ENCODE data around the gene ZIM2.

Gene ZIM2

DNA sequence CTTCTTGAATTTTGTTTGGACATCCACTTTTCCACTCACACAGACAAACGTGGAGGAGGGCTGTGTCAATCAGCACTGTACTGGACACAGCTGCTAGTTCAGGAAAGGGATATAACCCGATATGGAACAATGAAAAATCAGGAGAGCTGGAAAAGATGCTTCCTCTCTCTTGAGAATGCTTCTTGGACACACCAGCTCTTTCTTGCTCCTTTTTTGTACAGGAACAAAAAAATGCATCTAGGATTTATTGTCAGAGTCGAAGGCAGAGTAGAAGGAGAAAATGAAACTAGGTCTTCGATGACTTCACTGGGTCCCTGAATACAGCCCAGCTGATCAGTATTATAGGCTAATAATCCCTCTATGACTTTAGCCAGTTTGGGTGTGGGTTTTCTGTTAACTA, 62.2 kb downstream of the ZIM2 start:
- no peak for DNase-seq

DNA sequence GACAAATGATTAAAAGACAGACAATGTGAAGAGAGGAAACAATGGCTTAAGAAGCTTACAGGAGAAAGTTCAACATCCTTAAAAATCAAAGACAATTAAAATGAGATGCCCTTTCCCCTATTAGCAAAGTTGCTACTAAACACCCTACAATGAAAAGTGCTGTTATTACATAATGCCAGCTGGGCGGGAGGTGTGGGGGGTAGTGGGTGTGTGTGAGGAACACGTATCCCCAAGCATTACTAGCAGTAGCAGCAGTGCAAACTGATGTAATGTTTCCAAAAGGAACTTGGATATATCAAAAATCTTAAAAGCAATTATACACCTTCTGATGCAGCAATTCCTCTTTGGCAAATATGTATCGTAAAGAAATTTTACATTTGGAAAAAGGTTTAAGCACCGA, 70.9 kb downstream of the ZIM2 start:
- no peak for DNase-seq

DNA sequence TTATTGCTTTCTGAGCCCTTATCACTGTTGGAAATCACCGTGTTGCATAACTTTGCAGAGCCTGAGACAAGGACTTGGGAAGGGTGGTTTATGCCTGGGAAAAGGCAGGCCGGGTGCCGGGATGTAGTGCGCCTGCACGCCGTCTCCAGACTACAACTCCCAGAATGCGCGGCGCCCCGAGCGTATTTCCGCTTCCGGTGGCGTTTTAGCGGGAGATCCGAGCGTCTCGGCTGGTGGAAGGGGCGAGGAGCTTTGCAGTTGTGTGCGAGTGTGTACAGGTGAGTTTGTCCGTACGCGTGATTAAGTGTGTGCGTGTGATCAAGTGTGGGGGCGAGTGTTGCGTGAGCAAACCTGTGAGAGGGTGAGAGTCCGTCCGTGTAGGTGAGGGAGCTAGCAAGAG, 75.4 kb downstream of the ZIM2 start:
- DNase-seq: no peak

DNA sequence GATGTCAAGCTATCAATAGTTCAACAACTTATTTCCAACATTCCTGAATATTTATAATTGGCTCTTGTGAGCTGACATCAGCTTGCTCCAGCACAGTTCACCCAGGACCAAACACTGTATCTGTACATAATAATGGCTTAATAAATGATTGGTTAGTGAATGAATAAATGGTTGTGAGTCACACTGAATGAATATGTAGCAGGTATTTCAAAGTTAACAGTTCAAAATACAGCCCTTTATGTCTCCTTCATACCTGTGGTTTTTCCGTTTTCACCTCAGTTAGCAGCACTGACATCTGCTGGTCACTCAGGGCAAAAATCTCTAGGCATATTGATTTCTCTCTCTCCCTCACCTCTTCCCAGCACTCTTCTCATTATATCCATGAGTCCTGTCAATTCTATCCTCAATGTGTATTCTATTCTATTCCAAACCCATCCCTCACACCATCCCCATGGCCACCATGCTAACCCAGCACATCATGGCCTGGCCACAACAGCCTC, 76.3 kb downstream of the ZIM2 start:
- no peak for DNase-seq

DNA sequence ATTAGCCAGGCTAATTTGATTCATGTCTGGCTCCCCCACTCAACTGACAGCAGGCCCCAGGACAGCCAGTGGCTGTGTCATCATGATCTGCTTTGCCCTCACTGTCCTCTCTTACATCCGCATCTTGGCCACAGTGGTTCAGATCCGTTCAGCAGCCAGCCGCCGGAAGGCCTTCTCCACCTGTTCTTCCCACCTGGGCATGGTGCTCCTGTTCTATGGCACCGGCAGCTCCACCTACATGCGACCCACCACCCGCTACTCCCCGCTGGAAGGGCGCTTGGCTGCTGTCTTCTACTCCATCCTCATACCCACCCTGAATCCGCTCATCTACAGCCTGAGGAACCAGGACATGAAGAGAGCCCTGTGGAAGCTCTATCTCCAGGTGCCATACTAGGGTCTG, 79.7 kb downstream of the ZIM2 start:
- DNase-seq: no peak

DNA sequence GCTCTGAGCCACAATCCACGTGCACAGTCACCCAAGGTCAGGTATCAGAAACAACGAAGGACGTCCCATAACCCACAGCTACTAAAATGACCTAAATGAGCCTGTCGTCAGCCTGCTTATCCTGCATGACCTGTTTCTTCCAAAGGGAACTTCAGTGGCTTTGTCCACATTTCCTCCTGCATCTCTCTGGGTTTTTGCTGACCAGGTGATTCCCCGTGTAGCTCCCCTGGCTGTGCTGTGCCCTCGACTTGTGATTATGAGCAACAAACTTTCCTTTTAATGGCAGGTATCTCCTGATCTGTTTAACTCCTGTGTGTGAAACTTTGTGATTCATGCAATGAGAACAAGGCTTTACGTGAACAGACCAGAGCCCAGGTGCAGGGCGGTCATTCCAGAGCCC, 81.0 kb downstream of the ZIM2 start:
- DNase-seq: no peak

DNA sequence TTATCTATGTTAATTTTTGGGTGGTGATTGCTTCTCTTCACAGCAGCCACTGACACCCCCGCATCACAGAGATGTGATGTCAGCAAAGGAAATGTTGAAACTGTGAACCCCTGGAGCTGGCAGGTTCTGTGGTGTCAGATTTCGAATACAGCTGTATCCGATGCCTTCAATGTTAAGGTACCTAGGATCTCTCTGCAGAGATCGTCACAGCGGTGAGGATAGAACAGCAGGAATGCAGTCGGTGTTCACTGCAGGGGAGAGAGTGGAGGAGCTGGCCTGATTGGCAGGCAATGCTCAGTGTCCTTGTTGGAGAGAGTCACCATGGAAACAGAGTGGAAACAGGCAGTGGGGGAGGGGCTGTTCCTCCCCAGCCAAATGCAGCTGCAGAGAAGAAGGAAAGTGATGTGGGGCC, 89.4 kb downstream of the ZIM2 start:
- peak; percentile 11 for DNase-seq

DNA sequence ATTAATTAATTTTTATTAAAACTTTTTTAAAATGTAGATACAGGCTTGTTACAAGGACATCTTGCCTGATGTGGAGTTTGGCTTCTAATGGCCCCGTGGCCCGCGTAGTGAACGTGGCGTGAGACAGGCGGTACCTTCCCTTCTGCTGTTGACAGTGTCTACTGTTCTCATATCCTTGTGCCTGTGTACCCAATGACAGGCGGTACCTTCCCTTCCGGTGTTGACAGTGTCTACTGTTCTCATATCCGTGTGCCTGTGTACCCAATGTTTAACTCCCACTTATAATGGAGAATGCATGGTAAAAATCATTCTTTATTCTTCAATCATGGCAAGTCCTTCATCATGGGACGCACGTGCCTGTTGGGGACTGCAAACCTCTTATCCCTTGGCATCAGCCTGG, 89.9 kb downstream of the ZIM2 start:
- no peak for DNase-seq

DNA sequence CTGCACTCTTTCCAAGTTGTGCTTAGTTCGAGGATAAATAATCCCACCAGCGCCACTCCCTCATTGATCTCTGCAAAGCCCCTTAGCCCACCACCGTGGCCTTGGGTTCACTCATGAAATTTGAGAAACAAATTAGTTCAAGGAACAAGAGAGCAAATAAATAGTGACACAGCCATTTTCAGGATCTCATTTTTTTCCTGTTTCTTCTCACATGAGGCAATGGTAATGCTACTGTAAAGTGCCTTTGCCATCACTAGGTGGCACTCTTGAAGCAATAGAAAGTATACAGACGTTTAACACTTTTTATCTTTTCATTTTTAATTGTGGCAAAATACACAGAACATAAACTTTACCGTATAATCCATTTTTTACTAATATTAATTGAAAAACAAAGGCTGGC, 92.1 kb downstream of the ZIM2 start:
- DNase-seq: no peak

DNA sequence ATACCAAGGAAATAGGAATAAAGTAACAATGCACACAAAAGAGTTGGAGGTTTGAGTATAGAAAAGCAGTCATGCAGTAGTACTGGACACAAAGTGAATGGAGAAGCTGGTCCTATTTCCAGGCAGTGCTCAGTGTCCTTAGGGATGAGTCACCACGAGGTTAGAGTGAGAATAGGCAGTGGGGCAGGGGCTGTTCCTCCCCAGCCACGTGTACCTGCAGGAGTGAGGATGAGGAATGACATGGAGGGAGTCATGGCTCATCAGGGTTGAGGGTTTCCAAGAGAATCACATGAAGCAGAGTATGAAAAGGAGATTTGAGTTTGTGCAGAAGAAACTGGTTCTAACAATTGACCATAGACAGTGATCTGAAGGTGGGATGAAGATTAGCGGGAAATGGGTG, 94.2 kb downstream of the ZIM2 start:
- no peak for DNase-seq

DNA sequence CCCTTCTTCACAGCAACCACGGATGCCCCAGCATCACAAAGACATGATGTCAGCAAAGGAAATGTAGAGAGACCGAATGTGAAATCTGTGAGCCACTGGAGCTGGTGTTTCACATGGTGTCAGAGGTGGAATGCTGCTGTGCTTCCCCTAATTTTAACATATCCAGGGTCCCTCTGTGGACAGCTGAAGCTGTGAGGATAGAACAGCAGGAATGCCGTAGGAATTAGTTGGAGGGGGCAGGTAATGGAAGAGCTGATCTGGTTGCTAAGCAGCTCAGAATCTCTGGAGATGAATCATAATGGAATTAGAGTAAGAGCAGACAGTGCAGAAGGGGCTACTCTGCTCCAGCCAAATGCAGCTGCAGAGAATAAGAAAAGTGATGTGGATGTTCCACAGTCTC, 100.0 kb downstream of the ZIM2 start:
- DNase-seq: no peak

DNA sequence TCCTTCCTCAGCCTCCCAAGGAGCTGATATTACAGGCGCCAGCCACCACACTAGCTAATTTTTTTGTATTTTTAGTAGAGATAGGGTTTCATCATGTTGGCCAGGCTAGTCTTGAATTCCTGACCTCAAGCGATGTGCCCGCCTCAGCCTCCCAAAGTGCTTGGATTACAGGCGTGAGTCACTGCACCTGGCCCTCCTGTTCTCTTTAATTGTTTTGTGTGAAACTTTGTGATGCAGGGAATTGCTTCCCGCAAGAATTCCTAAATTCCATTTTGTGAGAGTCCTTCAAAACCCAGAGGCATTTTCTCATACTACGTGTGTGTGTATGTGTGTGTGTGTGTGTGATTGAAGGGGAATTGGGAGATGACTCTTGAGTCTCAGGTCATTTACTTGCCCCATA, 104.0 kb downstream of the ZIM2 start:
- DNase-seq: no peak

DNA sequence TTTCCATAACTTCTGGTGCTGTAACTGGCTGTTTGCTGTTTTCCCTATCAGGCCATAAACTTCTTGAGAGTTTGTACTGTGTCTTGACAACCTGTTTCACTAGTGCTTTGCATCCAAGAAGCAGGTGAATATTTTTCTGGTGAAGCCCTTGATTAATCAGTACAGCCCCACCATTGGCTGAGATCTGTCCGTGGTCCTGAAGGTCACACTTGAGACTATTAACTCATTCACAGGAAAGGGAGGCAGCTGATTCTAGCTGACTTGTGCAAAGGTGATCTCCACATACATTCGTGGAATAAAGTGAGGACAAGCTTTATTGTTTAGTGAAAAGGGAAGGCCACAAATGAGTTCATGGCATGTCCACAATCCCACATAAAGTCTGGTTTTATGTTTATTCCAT, 107.5 kb downstream of the ZIM2 start:
- DNase-seq: no peak

DNA sequence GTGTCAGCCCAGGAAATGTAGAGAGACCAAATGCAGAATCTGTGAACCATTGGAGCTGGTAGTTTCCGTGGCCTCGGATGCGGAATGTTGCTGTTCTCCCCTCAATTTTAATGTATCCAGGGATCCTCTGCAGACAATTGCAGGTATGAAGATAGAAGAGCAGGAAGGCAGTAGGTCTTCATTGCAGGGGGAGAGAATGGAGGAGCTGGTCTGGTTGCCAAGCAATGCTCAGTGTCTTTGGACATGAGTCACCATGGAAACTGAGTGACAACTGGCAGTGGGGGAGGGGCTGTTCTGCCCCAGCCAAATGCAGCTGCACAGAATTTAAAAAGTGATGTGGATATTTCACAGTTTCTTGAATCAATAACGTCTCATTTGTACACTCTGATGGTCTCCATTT, 112.8 kb downstream of the ZIM2 start:
- DNase-seq: no peak

DNA sequence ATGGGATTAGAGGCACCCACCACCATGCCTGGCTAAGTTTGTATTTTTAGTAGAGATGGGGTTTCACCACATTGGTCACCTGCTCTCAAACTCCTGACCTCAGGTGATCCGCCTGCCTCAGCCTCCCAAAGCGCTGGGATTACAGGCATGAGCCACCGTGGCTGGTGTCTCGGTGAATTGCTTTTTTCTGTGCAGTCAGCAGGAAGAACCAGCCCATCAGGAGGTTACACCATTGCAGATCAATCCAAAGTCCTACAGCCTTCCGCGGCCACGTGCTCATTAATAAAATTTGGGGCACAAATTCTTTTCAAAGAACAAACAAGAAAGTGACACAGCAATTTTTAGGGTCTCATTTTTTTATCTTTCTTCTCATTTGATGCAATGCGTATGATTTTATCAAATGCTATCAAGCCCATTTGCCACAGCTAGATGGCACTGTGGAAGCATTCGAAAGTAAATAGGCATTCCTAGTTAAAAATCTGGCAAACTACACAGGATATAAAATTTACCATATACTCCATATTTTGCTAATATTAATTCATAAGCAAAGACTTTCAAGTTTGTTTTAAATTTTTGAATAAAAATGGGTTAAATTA, 114.6 kb downstream of the ZIM2 start:
- no peak for DNase-seq
